ENCODE data around the gene ADGRG6.

ADGRG6 gene

GRCh38 chr6:142301651-142302391, at the start of gene ADGRG6:
Gene ADGRG6, plus strand, starts transcription at chr6:142302007. Its CDS starts 323 bp downstream, at chr6:142302330.
- no peaks in the 10 kb centered on the region for H4K20me1 ChIP-seq (ENCODE audit: insufficient read depth, low read length, poor library complexity, severe bottlenecking)

GRCh38 chr6:142254513-142254912, 47.3 kb upstream of the ADGRG6 start:
- H3K27me3 ChIP-seq (ENCODE audit: insufficient read depth, low read length, poor library complexity, severe bottlenecking), result no peaks in the 10 kb centered on the region
- H3K4me3 ChIP-seq (ENCODE audit: low read length, poor library complexity, severe bottlenecking), result no peak overlapping the region
- no peaks in the 10 kb centered on the region for H4K20me1 ChIP-seq (ENCODE audit: insufficient read depth, low read length, poor library complexity, severe bottlenecking)
- no peak for TF ChIP-seq EZH2phosphoT487 (IDR thresholded peaks at IDR 0.05; ENCODE audit: borderline replicate concordance)
- no peak for TF ChIP-seq CTCF (conservative IDR thresholded peaks at IDR 0.05; ENCODE audit: low read length)
- peaks cover 12% of the 10 kb centered on the region for H3K4me1 ChIP-seq (ENCODE audit: insufficient read depth, low read length, poor library complexity, severe bottlenecking)
- H3K36me3 ChIP-seq (ENCODE audit: insufficient read depth, low read length), result no peaks in the 10 kb centered on the region
- H3K9me3 ChIP-seq (ENCODE audit: insufficient read depth, low read depth, low read length), result no peaks in the 10 kb centered on the region
- H3K4me2 ChIP-seq (ENCODE audit: low read depth, low read length, poor library complexity, severe bottlenecking), result no peak overlapping the region
- H3K9me2 ChIP-seq (replicated peaks; ENCODE audit: low read depth, low read length), result no peaks in the 10 kb centered on the region
- no peak overlapping the region for H2AFZ ChIP-seq (ENCODE audit: low read length)
- no peak overlapping the region for H3K9ac ChIP-seq (ENCODE audit: low read depth, low read length, poor library complexity, severe bottlenecking)
- no peaks in the 10 kb centered on the region for H3F3A ChIP-seq (ENCODE audit: low read depth)
- H3K79me2 ChIP-seq (ENCODE audit: insufficient read depth, low read length), result no peaks in the 10 kb centered on the region

More at GRCh38 chr6:142301651-142302391, at the start of gene ADGRG6:
- Histone ChIP-seq H3K36me3 (ENCODE audit: insufficient read depth, low read length) (no peaks in the 10 kb centered on the region), H3F3A (ENCODE audit: low read depth) (no peaks in the 10 kb centered on the region), H3K4me3 (ENCODE audit: low read length, poor library complexity, severe bottlenecking) (no peak within 1 kb of the TSS), H3K27me3 (ENCODE audit: insufficient read depth, low read length, poor library complexity, severe bottlenecking) (no peaks in the 10 kb centered on the region), H3K4me2 (ENCODE audit: low read depth, low read length, poor library complexity, severe bottlenecking) (no peak within 1 kb of the TSS), H3K79me2 (ENCODE audit: insufficient read depth, low read length) (no peaks in the 10 kb centered on the region), H3K9me3 (ENCODE audit: insufficient read depth, low read depth, low read length) (no peaks in the 10 kb centered on the region), H3K9me2 (replicated peaks; ENCODE audit: low read depth, low read length) (no peaks in the 10 kb centered on the region), H3K9ac (ENCODE audit: low read depth, low read length, poor library complexity, severe bottlenecking) (no peak within 1 kb of the TSS), H2AFZ (ENCODE audit: low read length) (no peak within 1 kb of the TSS), H3K4me1 (ENCODE audit: insufficient read depth, low read length, poor library complexity, severe bottlenecking) (no peaks in the 10 kb centered on the region)
- TF ChIP-seq EZH2phosphoT487 (IDR thresholded peaks at IDR 0.05; ENCODE audit: borderline replicate concordance) (no peak), CTCF (conservative IDR thresholded peaks at IDR 0.05; ENCODE audit: low read length) (no peak)

- H3K9me3 ChIP-seq (ENCODE audit: insufficient read depth, low read depth, low read length), result no peaks in the 10 kb centered on the region
- no peaks in the 10 kb centered on the region for H4K20me1 ChIP-seq (ENCODE audit: insufficient read depth, low read length, poor library complexity, severe bottlenecking)
- no peaks in the 10 kb centered on the region for H3K27me3 ChIP-seq (ENCODE audit: insufficient read depth, low read length, poor library complexity, severe bottlenecking)
- H3K36me3 ChIP-seq (ENCODE audit: insufficient read depth, low read length), result no peaks in the 10 kb centered on the region
- H3K4me2 ChIP-seq (ENCODE audit: low read depth, low read length, poor library complexity, severe bottlenecking), result peak overlapping the region; percentile 57
- H3K9me2 ChIP-seq (replicated peaks; ENCODE audit: low read depth, low read length), result no peaks in the 10 kb centered on the region
- H3K4me1 ChIP-seq (ENCODE audit: insufficient read depth, low read length, poor library complexity, severe bottlenecking), result peaks cover 12% of the 10 kb centered on the region
- H3K79me2 ChIP-seq (ENCODE audit: insufficient read depth, low read length), result no peaks in the 10 kb centered on the region
- H2AFZ ChIP-seq (ENCODE audit: low read length), result no peak overlapping the region
- TF ChIP-seq EZH2phosphoT487 (IDR thresholded peaks at IDR 0.05; ENCODE audit: borderline replicate concordance), result no peak
- no peak for TF ChIP-seq CTCF (conservative IDR thresholded peaks at IDR 0.05; ENCODE audit: low read length)
- H3K9ac ChIP-seq (ENCODE audit: low read depth, low read length, poor library complexity, severe bottlenecking), result no peak overlapping the region
- H3F3A ChIP-seq (ENCODE audit: low read depth), result no peaks in the 10 kb centered on the region
- no peak overlapping the region for H3K4me3 ChIP-seq (ENCODE audit: low read length, poor library complexity, severe bottlenecking)
These were observed 46.0 kb upstream of the ADGRG6 start for GRCh38 chr6:142255785-142256184.
